Sigmoid colon (tissue), 7 donors: Measurements from ENCODE around the gene INTS6. TPM values are rescaled to one million over a fixed set of nuclear protein-coding genes. Genes with fewer than 3 reads are reported as not detected.

Source experiments
- DNase-seq: peaks from one replicate; pipeline ENCODE4 v3.0.0-alpha.2; 2019
- H3K27ac ChIP-seq, 4 donors: fragments of 200-600 bp; sonication (generic); one replicate each; pipeline ENCODE4 v1.5.1; 2016 to 2019; ENCODE audit warnings: mild to moderate bottlenecking in 1 of 4
- H3K27me3 ChIP-seq, 3 donors: fragments of 200-600 bp; sonication (generic); one replicate each; pipeline ENCODE4 v1.5.1; 2019; ENCODE audit warnings: mild to moderate bottlenecking in 1 of 3
- H3K36me3 ChIP-seq, 4 donors: fragments of 200-600 bp; sonication (generic); one replicate each; pipeline ENCODE4 v1.5.1; 2016 to 2019
- H3K4me1 ChIP-seq, 4 donors: fragments of 200-600 bp; sonication (generic); one replicate each; pipeline ENCODE4 v1.5.1; 2017 to 2019
- H3K4me3 ChIP-seq, 4 donors: fragments of 200-600 bp; sonication (generic); one replicate each; pipeline ENCODE4 v1.5.1; 2017 to 2019; ENCODE audit warnings: mild to moderate bottlenecking in 2 of 4, moderate library complexity in 1 of 4
- H3K9me3 ChIP-seq, 4 donors: fragments of 200-600 bp in 3 of 4; sonication (generic) in 3 of 4; one replicate each; pipeline versions ENCODE4 v1.5.1 to v1.6.1; 2013 to 2019
- EP300 ChIP-seq, 4 donors: sonication (generic); formaldehyde crosslinking; IDR thresholded peaks; one replicate each; pipeline ENCODE4 v1.6.1; 2017; ENCODE audit warnings: antibody characterized with exemption in 4 of 4
- POLR2A ChIP-seq, 2 donors: fragments of 450-650 bp; IDR thresholded peaks; one replicate each; pipeline ENCODE4 v1.6.1; 2016; ENCODE audit warnings: antibody characterized with exemption in 2 of 2, mild to moderate bottlenecking in 2 of 2, moderate library complexity in 2 of 2
- POLR2AphosphoS5 ChIP-seq, 4 donors: sonication (generic); formaldehyde crosslinking; IDR thresholded peaks; one replicate each; pipeline ENCODE4 v1.6.1; 2017; ENCODE audit warnings: antibody characterized with exemption in 4 of 4
- WGBS, 2 donors: extraction: QIAGEN DNeasy Blood & Tissue Kit; methylation state at CpG; one replicate each; pipeline ENCODE4 v1.1.7; 2013; 5-methylcytosine and 5-hydroxymethylcytosine counted together
- intact Hi-C: fragments of 100-400 bp; cut with DNase I; formaldehyde crosslinking; loops from one replicate; pipeline ENCODE4 v1.15.1; 2023
- polyA plus RNA-seq, 3 donors: library from polyadenylated mRNA; stranded (reverse); fragments of 200-250 nt; gene quantifications; one replicate each; pipeline ENCODE4 v1.2.3, GENCODE V29; 2013
- total RNA-seq, 4 donors: library from RNA; depleted of rRNA; stranded (reverse); fragments of >200 nt; gene quantifications; one replicate each; pipeline ENCODE4 v1.1.0, GENCODE V29; 2016
- TF ChIP-seq, protein P1 (sequence below), 4 experiments: fragments of 450-650 bp in 3 of 4; fragments of 200-600 bp in 1 of 4; IDR thresholded peaks; one replicate each; pipeline ENCODE4 v1.5.1; 2016 to 2019; ENCODE audit warnings: antibody characterized with exemption in 4 of 4, mild to moderate bottlenecking in 3 of 4, moderate library complexity in 2 of 4
- donor health status: healthy with polysubstance abuse.
- donor health status: Bipolar disorder and iron deficiency.
- donor health status: healthy.

INTS6 gene
- total and polyA plus RNA-seq, 7 donors: 6.7 to 43.3 (median 30.0) TPM

DNA sequence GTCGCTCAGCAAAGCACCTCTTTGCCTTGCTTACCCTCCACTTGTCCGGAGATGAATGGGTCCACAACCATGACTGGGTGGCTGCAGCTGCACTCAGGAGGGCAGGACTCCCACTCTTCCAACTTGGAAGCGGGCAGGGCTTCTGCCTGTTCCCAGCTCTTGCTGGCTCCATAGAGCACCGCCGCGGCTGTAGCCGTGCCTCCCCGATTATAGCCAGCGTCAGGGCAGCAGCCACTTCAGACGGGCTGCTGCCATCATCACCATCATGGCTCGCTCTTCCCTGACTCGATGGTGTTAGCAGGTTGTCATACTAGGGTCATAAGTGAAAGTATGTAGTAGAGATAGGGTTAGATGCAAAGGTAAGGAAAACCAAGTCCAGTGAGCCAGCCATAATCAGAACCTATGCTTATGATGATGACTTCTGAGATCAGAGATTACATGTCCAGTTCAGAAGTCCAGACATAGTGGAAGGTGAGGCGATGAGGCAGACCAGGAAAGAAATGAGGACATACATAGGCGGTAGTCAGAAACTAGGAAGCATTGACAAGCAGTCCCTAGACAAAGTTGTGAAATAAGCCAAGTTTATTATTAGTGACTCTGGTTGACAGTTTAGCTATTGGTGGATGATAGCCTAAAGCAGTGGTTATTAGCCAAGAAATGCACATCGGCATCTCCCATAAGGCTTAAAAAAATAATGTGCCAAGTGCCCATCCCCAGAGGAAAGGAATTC lies 4.4 kb upstream of the INTS6 start:
- intact Hi-C loops: loop anchor here (10.0 kb wide), 1 partner anchor 668 kb away; the partner anchor contains the start of gene NEK5
- Histone ChIP-seq H3K4me3 (no peak overlapping the region), H3K4me1 (peaks cover 0 to 16% (median 12%) of the 10 kb centered on the region in 4 donors), H3K36me3 (peaks cover 0 to 15% (median 7%) of the 10 kb centered on the region in 4 donors), H3K27me3 (no peaks in the 10 kb centered on the region), H3K27ac (no peak overlapping the region), H3K9me3 (no peaks in the 10 kb centered on the region)
- no peak for DNase-seq
- 96 to 97% methylated on average over 15 of the region's 15 CpGs for WGBS, 2 donors
- TF ChIP-seq POLR2AphosphoS5 (IDR thresholded peaks at IDR 0.05) (no peak), EP300 (IDR thresholded peaks at IDR 0.05) (no peak), POLR2A (IDR thresholded peaks at IDR 0.05) (no peak)
- TF ChIP-seq, protein P1, sequence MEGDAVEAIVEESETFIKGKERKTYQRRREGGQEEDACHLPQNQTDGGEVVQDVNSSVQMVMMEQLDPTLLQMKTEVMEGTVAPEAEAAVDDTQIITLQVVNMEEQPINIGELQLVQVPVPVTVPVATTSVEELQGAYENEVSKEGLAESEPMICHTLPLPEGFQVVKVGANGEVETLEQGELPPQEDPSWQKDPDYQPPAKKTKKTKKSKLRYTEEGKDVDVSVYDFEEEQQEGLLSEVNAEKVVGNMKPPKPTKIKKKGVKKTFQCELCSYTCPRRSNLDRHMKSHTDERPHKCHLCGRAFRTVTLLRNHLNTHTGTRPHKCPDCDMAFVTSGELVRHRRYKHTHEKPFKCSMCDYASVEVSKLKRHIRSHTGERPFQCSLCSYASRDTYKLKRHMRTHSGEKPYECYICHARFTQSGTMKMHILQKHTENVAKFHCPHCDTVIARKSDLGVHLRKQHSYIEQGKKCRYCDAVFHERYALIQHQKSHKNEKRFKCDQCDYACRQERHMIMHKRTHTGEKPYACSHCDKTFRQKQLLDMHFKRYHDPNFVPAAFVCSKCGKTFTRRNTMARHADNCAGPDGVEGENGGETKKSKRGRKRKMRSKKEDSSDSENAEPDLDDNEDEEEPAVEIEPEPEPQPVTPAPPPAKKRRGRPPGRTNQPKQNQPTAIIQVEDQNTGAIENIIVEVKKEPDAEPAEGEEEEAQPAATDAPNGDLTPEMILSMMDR (IDR thresholded peaks at IDR 0.05): no peak

DNA sequence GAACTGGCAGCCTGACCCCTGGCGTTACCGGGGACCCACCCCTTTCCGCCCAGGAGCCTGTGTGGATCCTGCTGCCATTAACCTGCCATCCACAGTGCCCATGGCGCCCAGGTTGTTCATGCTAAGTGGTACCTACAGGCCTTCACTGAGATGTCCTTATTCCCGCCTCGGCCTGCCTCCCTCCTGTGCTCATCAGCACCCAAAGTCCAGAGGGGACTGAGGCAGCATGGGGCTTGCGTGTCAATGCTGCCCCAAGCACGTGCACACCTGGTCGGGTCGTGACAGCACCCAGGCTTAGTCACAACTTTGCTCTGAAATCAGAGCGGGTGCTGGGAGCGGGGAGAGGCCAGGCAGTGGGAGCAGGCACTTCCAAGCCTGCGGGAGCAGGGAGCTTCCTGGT lies 3.7 kb upstream of the INTS6 start:
- Histone ChIP-seq H3K4me3 (no peak overlapping the region), H3K4me1 (peaks cover 0 to 16% (median 12%) of the 10 kb centered on the region in 4 donors), H3K9me3 (no peaks in the 10 kb centered on the region), H3K36me3 (peaks cover 0 to 15% (median 7%) of the 10 kb centered on the region in 4 donors), H3K27me3 (no peaks in the 10 kb centered on the region), H3K27ac (no peak overlapping the region)
- DNase-seq: no peak
- TF ChIP-seq EP300 (IDR thresholded peaks at IDR 0.05) (no peak), POLR2A (IDR thresholded peaks at IDR 0.05) (no peak), POLR2AphosphoS5 (IDR thresholded peaks at IDR 0.05) (no peak)
- TF ChIP-seq, protein P1 (IDR thresholded peaks at IDR 0.05): no peak
- WGBS, 2 donors: 98 to 99% methylated on average over 13 of the region's 13 CpGs
- intact Hi-C loops: loop anchor here (10.0 kb wide), 1 partner anchor 668 kb away; the partner anchor contains the start of gene NEK5

DNA sequence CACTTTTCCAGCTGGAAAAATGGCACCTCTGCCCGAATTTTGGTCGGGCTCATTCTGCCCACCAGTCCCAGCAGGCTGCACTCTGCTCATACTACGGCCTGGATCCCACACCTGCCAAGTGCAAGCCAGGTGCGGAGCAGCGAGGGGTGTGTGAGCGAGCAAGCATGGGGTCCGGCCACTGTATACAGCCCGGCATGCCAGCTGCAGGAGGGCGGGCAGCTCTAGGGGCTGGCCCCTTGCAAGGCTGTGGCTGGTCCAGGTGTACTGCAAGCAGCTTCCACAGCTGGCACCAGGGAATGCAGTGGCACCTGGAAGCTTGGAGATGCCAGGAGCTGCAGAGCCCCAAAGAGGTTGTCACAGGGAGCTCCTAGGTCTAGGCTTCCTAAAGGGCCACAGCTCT lies 2.7 kb upstream of the INTS6 start:
- no peaks in the 10 kb centered on the region for H3K27me3 ChIP-seq
- no peaks in the 10 kb centered on the region for H3K9me3 ChIP-seq
- no peak overlapping the region for H3K4me3 ChIP-seq
- TF ChIP-seq POLR2A (IDR thresholded peaks at IDR 0.05) (no peak), EP300 (IDR thresholded peaks at IDR 0.05) (no peak), POLR2AphosphoS5 (IDR thresholded peaks at IDR 0.05) (no peak)
- TF ChIP-seq, protein P1 (IDR thresholded peaks at IDR 0.05): no peak
- H3K4me1 ChIP-seq: peaks cover 0 to 23% (median 18%) of the 10 kb centered on the region in 4 donors
- intact Hi-C loops: loop anchor here (10.0 kb wide), 1 partner anchor 669 kb away; the partner anchor contains the start of gene NEK5
- DNase-seq: no peak
- H3K36me3 ChIP-seq: peaks cover 0 to 16% (median 8%) of the 10 kb centered on the region in 4 donors
- WGBS, 2 donors: 98% methylated on average over 9 of the region's 9 CpGs
- no peak overlapping the region for H3K27ac ChIP-seq

DNA sequence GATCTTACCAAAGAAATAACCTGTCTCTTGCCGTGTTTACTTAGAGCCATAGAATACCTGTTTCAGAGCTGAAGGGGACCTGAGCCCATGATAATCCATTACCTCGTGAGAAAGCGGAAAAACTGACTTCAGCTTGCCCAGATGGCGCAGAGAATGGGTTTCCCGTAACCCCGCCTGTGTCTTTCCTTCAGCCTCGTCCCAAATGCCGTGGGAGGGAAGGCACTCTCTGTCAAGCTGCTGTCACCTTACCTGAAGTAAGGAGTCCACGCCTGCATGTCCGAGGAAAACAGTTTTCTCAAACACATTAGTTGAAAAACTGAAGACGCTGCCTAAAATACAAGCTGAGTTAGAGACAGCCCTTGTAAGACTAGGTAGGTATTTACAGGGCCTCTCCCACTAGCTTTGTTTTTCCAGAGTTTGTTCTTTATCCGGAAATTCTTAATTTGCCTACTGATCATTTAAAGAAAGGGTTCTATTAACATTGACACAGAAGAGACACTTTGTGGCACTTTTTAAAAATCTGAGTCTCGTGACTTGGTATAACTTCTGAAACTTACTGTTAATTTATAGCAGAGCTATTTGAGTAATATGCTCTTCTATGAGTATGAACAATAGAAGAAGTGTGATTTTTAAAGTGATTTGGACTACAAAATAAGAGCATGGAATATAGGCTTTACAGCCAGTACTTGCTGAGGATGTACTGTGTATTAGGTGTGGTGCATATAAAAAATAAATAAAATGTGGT lies 1.3 kb upstream of the INTS6 start:
- Histone ChIP-seq H3K4me3 (peak overlapping the region; percentile 55 to 94 (median 64)), H3K27me3 (no peaks in the 10 kb centered on the region), H3K9me3 (no peaks in the 10 kb centered on the region), H3K36me3 (peaks cover 0 to 30% (median 11%) of the 10 kb centered on the region in 4 donors), H3K27ac (peak overlapping the region; percentile 93 to 97 (median 93)), H3K4me1 (peaks cover 0 to 35% (median 26%) of the 10 kb centered on the region in 4 donors)
- 3 to 7% methylated on average over 13 of the region's 13 CpGs for WGBS, 2 donors
- DNase-seq: peak; percentile 70
- intact Hi-C loops: loop anchor here (1.0 to 10.0 kb wide), 7 partner anchors 88 to 671 kb away; partner anchors contain the start of genes ALG11, ATP7B, DHRS12 and FAM124A
- TF ChIP-seq POLR2A (IDR thresholded peaks at IDR 0.05) (no peak), EP300 (IDR thresholded peaks at IDR 0.05) (no peak), POLR2AphosphoS5 (IDR thresholded peaks at IDR 0.05) (no peak)
- TF ChIP-seq, protein P1 (IDR thresholded peaks at IDR 0.05): no peak
